ENCODE results near the gene SEC14L1.
"Not testable (repeated sequence)": the region's sequence is repeated elsewhere in the genome, so short reads cannot be mapped to it uniquely, and the experiment has no call there.

SEC14L1 gene

GRCh38 chr17:77109159-77109759 lies 31.5 kb upstream of the SEC14L1 start:
- Mint-ChIP-seq H3K27ac (peak overlapping the region; percentile 34), H3K9me3 (no peaks in the 10 kb centered on the region), H3K4me3 (no peak overlapping the region), H3K4me1 (peaks cover 41% of the 10 kb centered on the region), H3K36me3 (peaks cover 6% of the 10 kb centered on the region)
- no peak for ATAC-seq
- no peak for DNase-seq (ENCODE audit: low spot score in 2 of 2)

- Mint-ChIP-seq H3K4me1 (peaks cover 41% of the 10 kb centered on the region), H3K4me3 (no peak overlapping the region), H3K27ac (no peak overlapping the region), H3K36me3 (peaks cover 6% of the 10 kb centered on the region), H3K9me3 (no peaks in the 10 kb centered on the region)
- ATAC-seq (no peak), DNase-seq (ENCODE audit: low spot score in 2 of 2) (no peak)
Observed at GRCh38 chr17:77109764-77110359, 30.9 kb upstream of the SEC14L1 start.

GRCh38 chr17:77111165-77111933 lies 29.4 kb upstream of the SEC14L1 start:
- H3K27ac Mint-ChIP-seq; H3K4me3 Mint-ChIP-seq; H3K9me3 Mint-ChIP-seq; DNase-seq (ENCODE audit: low spot score in 2 of 2); ATAC-seq; H3K36me3 Mint-ChIP-seq: not testable (repeated sequence)
- peaks cover 32% of the 10 kb centered on the region for H3K4me1 Mint-ChIP-seq

DNA sequence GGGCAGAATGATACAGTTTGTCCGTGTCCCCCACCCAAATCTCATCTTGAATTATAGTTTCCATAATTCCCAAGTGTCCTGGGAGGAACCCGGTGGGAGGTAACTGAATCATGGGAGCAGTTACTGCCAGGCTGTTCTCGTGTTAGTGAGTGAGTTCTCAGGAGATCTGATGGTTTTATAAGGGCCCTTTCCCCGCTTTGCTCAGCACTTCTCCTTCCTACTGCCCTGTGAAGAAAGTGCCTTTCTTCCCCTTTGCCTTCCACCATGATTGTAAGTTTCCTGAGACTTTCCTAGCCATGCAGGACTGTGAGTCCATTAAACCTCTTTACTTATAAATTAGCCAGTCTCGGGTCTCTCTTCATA lies 28.9 kb upstream of the SEC14L1 start:
- ATAC-seq, result no peak
- H3K9me3 Mint-ChIP-seq, result no peaks in the 10 kb centered on the region
- H3K36me3 Mint-ChIP-seq, result no peaks in the 10 kb centered on the region
- no peak overlapping the region for H3K27ac Mint-ChIP-seq
- no peak overlapping the region for H3K4me3 Mint-ChIP-seq
- no peak for DNase-seq (ENCODE audit: low spot score in 2 of 2)
- peaks cover 28% of the 10 kb centered on the region for H3K4me1 Mint-ChIP-seq

DNA sequence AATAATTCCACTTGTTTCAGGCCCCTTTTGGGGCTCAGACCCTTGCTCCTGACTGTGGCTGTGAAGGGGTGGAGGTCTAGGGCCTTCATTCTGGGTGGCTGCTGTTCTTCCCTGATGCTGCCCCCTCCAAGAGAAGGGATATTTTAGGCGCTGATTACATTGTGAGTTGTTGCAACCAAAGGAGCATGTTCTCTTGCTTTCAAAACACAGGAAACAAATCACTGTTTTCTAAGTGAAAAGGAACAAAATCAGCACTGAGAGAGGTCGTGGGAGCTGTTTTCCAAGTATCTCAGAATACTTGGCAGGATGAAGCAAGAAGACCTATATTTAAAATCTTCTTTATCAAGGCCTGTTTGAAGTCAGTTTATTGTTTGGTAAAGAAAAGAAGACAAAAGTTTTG lies 25.3 kb upstream of the SEC14L1 start:
- DNase-seq (ENCODE audit: low spot score in 2 of 2) (no peak), ATAC-seq (no peak)
- Mint-ChIP-seq H3K36me3 (no peaks in the 10 kb centered on the region), H3K4me3 (no peak overlapping the region), H3K9me3 (no peaks in the 10 kb centered on the region), H3K27ac (no peak overlapping the region), H3K4me1 (peaks cover under 1% of the 10 kb centered on the region)

DNA sequence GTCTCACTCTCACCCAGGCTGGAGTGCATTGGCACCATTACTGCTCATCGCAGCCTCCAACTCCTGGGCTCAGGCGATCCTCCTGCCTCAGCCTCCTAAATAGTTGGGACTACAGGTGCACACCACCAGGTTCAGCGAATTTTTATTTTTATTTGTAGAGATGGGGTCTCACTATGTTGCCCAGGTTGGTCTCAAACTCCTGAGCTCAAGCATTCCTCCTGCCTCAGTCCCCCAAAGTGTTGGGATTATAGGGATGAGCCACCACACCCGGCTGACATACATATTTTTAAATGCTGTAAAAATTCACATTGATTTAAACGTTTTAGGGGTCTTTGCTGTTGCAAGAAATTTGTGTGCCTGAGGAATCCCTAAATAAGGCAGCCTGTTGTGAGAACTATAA lies 24.8 kb upstream of the SEC14L1 start:
- H3K36me3 Mint-ChIP-seq, result no peaks in the 10 kb centered on the region
- H3K4me1 Mint-ChIP-seq, result no peaks in the 10 kb centered on the region
- ATAC-seq (no peak), DNase-seq (ENCODE audit: low spot score in 2 of 2) (no peak)
- H3K27ac Mint-ChIP-seq, result no peak overlapping the region
- no peaks in the 10 kb centered on the region for H3K9me3 Mint-ChIP-seq
- no peak overlapping the region for H3K4me3 Mint-ChIP-seq

DNA sequence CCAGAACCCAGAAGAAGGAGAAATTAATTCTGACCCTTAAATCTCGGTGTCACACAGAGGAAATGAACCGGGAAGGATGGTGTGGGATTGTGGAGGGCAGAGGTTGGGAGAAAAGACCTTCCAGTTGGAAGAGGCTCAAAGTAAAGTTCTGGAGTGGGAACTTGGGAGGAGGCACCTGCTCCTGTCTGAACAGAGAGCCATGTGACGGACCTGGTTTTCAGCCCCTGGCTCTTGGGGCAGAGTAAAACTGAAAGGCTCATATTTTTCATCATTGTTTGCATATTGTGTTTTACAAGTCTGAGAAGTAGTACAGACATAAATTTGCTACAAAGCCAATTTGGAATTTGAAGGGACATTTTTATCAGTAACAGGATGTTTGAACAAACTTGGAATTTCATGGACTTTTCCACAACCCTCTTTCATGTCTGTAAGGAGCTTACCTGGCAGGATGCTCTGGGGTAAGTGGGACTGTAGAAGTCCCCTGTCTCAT lies 24.4 kb upstream of the SEC14L1 start:
- Mint-ChIP-seq H3K4me1 (peaks cover under 1% of the 10 kb centered on the region), H3K9me3 (no peaks in the 10 kb centered on the region), H3K36me3 (no peaks in the 10 kb centered on the region), H3K27ac (no peak overlapping the region), H3K4me3 (no peak overlapping the region)
- DNase-seq (ENCODE audit: low spot score in 2 of 2) (no peak), ATAC-seq (no peak)

DNA sequence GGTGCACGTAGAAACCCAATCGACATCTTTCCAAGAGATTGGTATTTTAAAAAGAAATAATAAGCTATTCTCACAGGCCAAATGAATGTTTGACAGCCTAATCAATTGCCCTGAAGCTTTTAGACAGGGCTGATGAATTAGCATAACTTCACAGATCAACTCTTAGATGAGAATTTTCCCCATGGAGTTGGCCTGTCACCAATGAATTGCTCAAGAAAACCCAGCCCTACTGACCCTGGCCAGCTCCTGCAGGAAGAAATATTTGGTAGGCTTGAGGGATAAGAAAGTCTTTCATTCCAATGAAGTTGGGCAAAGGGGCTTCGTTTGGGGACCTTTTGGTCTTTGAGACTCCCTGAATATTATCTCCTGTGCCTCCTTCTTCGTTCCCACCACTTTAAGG lies 23.4 kb upstream of the SEC14L1 start:
- Mint-ChIP-seq H3K36me3 (no peaks in the 10 kb centered on the region), H3K9me3 (no peaks in the 10 kb centered on the region), H3K4me1 (peaks cover 9% of the 10 kb centered on the region), H3K4me3 (no peak overlapping the region), H3K27ac (no peak overlapping the region)
- DNase-seq (ENCODE audit: low spot score in 2 of 2), result no peak
- ATAC-seq, result no peak

DNA sequence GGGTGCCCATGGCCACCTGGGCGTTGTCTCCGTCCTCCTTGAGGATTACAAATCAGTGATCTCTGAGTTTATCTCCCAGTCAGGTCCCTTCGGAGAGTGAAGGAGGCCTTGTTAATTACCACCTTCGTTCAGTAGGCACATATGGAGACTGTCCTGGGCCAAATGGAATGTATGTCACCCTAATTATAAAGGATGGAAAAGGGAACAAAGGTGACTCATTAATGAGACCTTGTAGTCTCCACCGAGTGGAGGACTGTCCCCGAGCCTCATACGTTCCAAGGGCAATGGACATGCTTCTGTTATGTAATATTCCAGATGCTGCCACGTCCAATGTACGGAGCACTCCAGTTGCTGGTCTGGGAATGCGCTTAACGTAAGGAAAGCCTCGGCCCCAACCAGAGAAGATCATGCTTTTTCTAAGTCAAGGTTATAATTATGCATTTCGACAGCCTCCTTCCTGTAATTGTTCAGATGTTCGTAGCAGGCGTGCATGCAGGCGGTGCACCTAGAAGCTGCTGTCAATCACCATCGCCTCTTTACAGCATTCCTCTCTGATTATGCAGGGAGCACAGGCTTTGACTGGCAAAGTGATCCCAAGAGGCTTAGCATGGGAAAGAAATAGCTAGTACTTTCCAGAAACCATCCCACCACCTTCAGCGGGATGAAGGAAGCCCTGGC lies 22.4 kb upstream of the SEC14L1 start:
- DNase-seq (ENCODE audit: low spot score in 2 of 2) (no peak), ATAC-seq (no peak)
- Mint-ChIP-seq H3K36me3 (no peaks in the 10 kb centered on the region), H3K9me3 (no peaks in the 10 kb centered on the region), H3K27ac (no peak overlapping the region), H3K4me3 (no peak overlapping the region), H3K4me1 (peaks cover 14% of the 10 kb centered on the region)

DNA sequence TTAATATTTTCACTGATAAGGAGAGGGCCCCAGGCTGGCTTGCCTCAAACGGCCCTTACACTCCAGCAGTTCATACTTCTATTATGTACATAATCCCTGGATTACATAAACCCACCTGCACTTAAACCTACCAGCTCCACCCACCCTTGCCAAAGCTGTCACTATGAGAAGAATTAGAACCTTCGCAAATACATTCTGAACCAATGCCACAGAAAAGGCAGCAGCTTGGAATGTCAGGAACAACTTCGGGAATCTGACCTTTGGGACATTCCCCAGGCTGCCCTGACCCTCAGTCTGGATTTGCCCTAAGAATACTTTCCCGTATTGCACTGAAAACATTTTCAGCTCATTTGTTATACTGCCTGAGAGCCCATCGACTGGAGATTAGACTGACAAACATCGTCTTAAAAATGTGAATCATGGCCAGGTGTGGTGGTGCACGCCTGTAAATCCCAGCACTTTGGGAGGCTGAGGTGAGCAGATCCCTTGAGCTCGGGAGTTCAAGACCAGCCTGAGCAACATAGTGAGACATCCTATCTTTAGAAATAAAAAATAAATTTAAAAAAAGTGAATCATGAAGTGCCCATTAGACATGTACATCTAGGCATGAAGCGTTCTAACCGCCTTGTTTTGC lies 21.0 kb upstream of the SEC14L1 start:
- no peaks in the 10 kb centered on the region for H3K9me3 Mint-ChIP-seq
- ATAC-seq, result no peak
- H3K4me1 Mint-ChIP-seq, result peaks cover 14% of the 10 kb centered on the region
- H3K27ac Mint-ChIP-seq, result no peak overlapping the region
- H3K4me3 Mint-ChIP-seq, result no peak overlapping the region
- no peak for DNase-seq (ENCODE audit: low spot score in 2 of 2)
- H3K36me3 Mint-ChIP-seq, result no peaks in the 10 kb centered on the region

DNA sequence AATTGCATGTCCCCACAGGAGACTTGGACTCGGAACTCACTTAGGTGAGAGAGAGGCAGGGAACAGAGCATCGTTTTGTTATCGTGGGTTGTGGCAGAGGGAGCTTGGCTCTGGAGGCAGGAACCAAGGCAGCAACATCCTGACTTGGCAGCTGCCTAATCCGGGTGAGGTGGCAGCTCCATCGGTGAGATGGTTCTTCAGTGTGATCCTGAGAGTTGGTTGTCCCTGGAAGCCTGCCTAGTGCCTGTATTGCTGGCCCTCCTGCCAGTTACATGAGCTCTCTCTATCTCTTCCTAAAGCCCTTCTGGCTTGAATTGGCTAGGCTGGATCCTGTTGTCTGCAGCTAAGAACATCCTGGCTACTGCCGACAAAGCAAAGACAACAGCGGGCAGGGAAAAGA lies 19.9 kb upstream of the SEC14L1 start:
- Mint-ChIP-seq H3K9me3 (no peaks in the 10 kb centered on the region), H3K27ac (no peak overlapping the region), H3K36me3 (no peaks in the 10 kb centered on the region), H3K4me1 (peaks cover 18% of the 10 kb centered on the region), H3K4me3 (no peak overlapping the region)
- ATAC-seq (no peak), DNase-seq (ENCODE audit: low spot score in 2 of 2) (no peak)

GRCh38 chr17:77124192-77124889 lies 16.4 kb upstream of the SEC14L1 start:
- Mint-ChIP-seq H3K9me3 (no peaks in the 10 kb centered on the region), H3K36me3 (peaks cover 5% of the 10 kb centered on the region), H3K27ac (no peak overlapping the region), H3K4me1 (peaks cover 46% of the 10 kb centered on the region), H3K4me3 (no peak overlapping the region)
- ATAC-seq (no peak), DNase-seq (ENCODE audit: low spot score in 2 of 2) (no peak)

GRCh38 chr17:77125432-77125901 lies 15.3 kb upstream of the SEC14L1 start:
- peaks cover 5% of the 10 kb centered on the region for H3K36me3 Mint-ChIP-seq
- H3K4me1 Mint-ChIP-seq, result peaks cover 52% of the 10 kb centered on the region

DNA sequence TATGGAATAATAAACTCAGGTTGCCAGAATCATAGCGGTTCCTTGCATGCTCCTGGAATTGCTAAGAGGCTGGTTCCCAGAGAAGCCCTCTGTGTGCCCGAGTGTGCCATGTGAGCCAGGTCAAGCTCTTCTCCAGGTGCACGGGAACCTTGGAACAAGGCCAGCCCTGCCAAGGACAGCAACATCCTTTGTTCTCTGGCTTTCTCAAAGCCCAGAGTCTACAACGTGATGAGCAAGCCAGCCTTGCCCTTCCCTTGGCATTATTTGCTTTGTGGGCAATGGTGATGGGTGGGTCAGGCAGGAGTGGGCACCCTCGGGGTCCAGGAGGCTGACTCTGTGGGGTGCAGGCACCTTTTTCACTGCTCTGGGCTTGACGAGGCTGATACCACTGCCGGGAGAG lies 14.2 kb upstream of the SEC14L1 start:
- ATAC-seq (no peak), DNase-seq (ENCODE audit: low spot score in 2 of 2) (no peak)
- Mint-ChIP-seq H3K36me3 (peaks cover 5% of the 10 kb centered on the region), H3K4me3 (no peak overlapping the region), H3K9me3 (no peaks in the 10 kb centered on the region), H3K27ac (no peak overlapping the region), H3K4me1 (peaks cover 51% of the 10 kb centered on the region)

More at GRCh38 chr17:77125432-77125901, 15.3 kb upstream of the SEC14L1 start:
- no peak for DNase-seq (ENCODE audit: low spot score in 2 of 2)
- Mint-ChIP-seq H3K27ac (no peak overlapping the region), H3K9me3 (no peaks in the 10 kb centered on the region), H3K4me3 (no peak overlapping the region)
- ATAC-seq, result no peak

Data from stimulated activated effector memory CD8-positive, alpha-beta T cell treated with anti-CD3 and anti-CD28 coated beads, Interleukin-12 subunit alpha, Interleukin-12 subunit beta, amount 100 ng/mL, for 72 hours (primary cell).